Vagina (tissue), 2 donors: ENCODE data around the gene CPT1A.

ENCODE experiments used
- POLR2A ChIP-seq, 2 donors: fragments of 450-650 bp; IDR thresholded peaks; one replicate each; pipeline ENCODE4 v1.6.1; 2017; ENCODE audit warnings: antibody characterized with exemption in 2 of 2, mild to moderate bottlenecking in 2 of 2, moderate library complexity in 2 of 2
- POLR2AphosphoS5 ChIP-seq, 2 donors: sonication (generic); formaldehyde crosslinking; IDR thresholded peaks; one replicate each; pipeline ENCODE4 v1.9.0; 2017; ENCODE audit warnings: antibody characterized with exemption in 2 of 2, mild to moderate bottlenecking in 2 of 2, low read depth in 1 of 2; ENCODE audit not compliant: insufficient read depth in 1 of 2
- TF ChIP-seq, protein P1 (sequence below), 3 experiments: fragments of 450-650 bp in 2 of 3; fragments of 200-600 bp in 1 of 3; sonication (generic) in 1 of 3; IDR thresholded peaks; one replicate each; pipeline ENCODE4 v1.5.1; 2017 to 2019; ENCODE audit warnings: antibody characterized with exemption in 3 of 3, mild to moderate bottlenecking in 2 of 3, moderate library complexity in 2 of 3

DNA sequence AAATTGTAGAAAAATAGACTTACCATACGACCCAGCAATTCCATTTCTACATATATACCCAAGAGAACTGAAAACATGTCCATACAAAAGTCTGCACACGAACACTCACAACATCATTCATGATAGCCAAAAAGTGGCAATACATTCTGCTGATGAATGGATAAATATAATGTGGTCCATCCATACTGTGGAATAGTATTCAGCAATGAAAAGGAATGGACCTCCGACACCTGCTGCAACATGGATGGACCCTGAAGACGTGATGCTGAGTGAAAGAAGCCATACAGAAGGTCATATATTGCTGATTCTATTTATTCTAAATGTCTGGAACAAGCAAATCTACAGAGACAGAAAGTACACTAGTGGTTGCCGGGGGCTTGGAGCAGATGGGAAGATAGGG lies 19.2 kb downstream of the CPT1A start:
- TF ChIP-seq POLR2AphosphoS5 (IDR thresholded peaks at IDR 0.05; ENCODE audit: insufficient read depth in 1 of 2, low read depth in 1 of 2) (no peak), POLR2A (IDR thresholded peaks at IDR 0.05) (no peak)
- TF ChIP-seq, protein P1, sequence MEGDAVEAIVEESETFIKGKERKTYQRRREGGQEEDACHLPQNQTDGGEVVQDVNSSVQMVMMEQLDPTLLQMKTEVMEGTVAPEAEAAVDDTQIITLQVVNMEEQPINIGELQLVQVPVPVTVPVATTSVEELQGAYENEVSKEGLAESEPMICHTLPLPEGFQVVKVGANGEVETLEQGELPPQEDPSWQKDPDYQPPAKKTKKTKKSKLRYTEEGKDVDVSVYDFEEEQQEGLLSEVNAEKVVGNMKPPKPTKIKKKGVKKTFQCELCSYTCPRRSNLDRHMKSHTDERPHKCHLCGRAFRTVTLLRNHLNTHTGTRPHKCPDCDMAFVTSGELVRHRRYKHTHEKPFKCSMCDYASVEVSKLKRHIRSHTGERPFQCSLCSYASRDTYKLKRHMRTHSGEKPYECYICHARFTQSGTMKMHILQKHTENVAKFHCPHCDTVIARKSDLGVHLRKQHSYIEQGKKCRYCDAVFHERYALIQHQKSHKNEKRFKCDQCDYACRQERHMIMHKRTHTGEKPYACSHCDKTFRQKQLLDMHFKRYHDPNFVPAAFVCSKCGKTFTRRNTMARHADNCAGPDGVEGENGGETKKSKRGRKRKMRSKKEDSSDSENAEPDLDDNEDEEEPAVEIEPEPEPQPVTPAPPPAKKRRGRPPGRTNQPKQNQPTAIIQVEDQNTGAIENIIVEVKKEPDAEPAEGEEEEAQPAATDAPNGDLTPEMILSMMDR (IDR thresholded peaks at IDR 0.05) = no peak
